Heart right ventricle (tissue), 16 donors: ENCODE data around the gene TMEM167B. TPM values are rescaled to one million over a fixed set of nuclear protein-coding genes. Genes with fewer than 3 reads are reported as not detected.
"Not testable (repeated sequence)": the region's sequence is repeated elsewhere in the genome, so short reads cannot be mapped to it uniquely, and the experiment has no call there.

Source experiments
- ATAC-seq, 8 donors: fragments of 200-7000 bp; cut with Tn5 transposase; one replicate each; pipeline ENCODE4 v1.9.1; 2020; ENCODE audit warnings: mild to moderate bottlenecking in 8 of 8, moderate library complexity in 8 of 8, moderate number of reproducible peaks in 1 of 8
- DNase-seq, 2 donors: peaks; one replicate each; pipeline ENCODE4 v3.0.0-alpha.2; 2020
- H3K27ac ChIP-seq, 10 donors: fragments of 200-600 bp; sonication (generic) in 2 of 10; one replicate each; pipeline versions ENCODE4 v1.5.0 to v1.8.0; 2020 to 2022; ENCODE audit warnings: mild to moderate bottlenecking in 3 of 10
- H3K27me3 ChIP-seq, 7 donors: fragments of 200-600 bp; one replicate each; pipeline ENCODE4 v1.8.0; 2021 to 2022; ENCODE audit warnings: mild to moderate bottlenecking in 2 of 7
- H3K36me3 ChIP-seq, 9 donors: fragments of 200-600 bp; sonication (generic) in 1 of 9; one replicate each; pipeline versions ENCODE4 v1.5.0 to v1.8.0; 2020 to 2022; ENCODE audit warnings: mild to moderate bottlenecking in 2 of 9
- H3K4me1 ChIP-seq, 9 donors: fragments of 200-600 bp; sonication (generic) in 1 of 9; one replicate each; pipeline versions ENCODE4 v1.5.0 to v1.8.0; 2020 to 2022; ENCODE audit warnings: mild to moderate bottlenecking in 4 of 9
- H3K4me3 ChIP-seq, 10 donors: fragments of 200-600 bp; sonication (generic) in 2 of 10; one replicate each; pipeline versions ENCODE4 v1.5.0 to v1.8.0; 2020 to 2022; ENCODE audit warnings: mild to moderate bottlenecking in 7 of 10, moderate library complexity in 2 of 10
- H3K9me3 ChIP-seq, 11 donors: fragments of 200-600 bp in 10 of 11; sonication (generic) in 2 of 11; one replicate each; pipeline versions ENCODE4 v1.5.0 to v1.8.0; 2013 to 2022; ENCODE audit warnings: mild to moderate bottlenecking in 2 of 11, control low read depth in 1 of 11, moderate library complexity in 1 of 11
- WGBS, 2 donors: extraction: QIAGEN DNeasy Blood & Tissue Kit; methylation state at CpG; one replicate each; pipeline ENCODE4 v1.1.7; 2013; ENCODE audit warnings: inconsistent platforms in 1 of 2; 5-methylcytosine and 5-hydroxymethylcytosine counted together
- intact Hi-C, 10 donors: fragments of 100-400 bp; cut with DNase I; formaldehyde crosslinking; loops; one replicate each; pipeline versions ENCODE4 v1.11.1 to v1.14.2; 2022
- polyA plus RNA-seq, 2 donors: library from polyadenylated mRNA; stranded (reverse); fragments of 200-250 nt; gene quantifications; one replicate each; pipeline ENCODE4 v1.2.3, GENCODE V29; 2013
- total RNA-seq, 10 donors: library from RNA; stranded (reverse); fragmentation: NEBNext Ultra II Directional in 3 of 10; extraction: Animal tissue kit (Norgen Biotek cat#: 25700) in 3 of 10; gene quantifications; one replicate each; pipeline versions ENCODE4 v1.2.1 to v1.2.4, GENCODE V29; 2021 to 2023
- TF ChIP-seq, protein P1 (sequence below), 9 donors: fragments of 200-600 bp; sonication (generic) in 2 of 9; IDR thresholded peaks; one replicate each; pipeline versions ENCODE4 v1.5.0 to v1.8.0; 2021 to 2022; ENCODE audit warnings: antibody characterized with exemption in 9 of 9, mild to moderate bottlenecking in 5 of 9, moderate library complexity in 1 of 9
- donor health status: Arrhythmogenic right ventricular cardiomyopathy.
- donor health status: ischemic (EF 13 %, LVEDD 7.1; RV severe dilation, severe dysfunction).
- donor health status: healthy with polysubstance abuse.
- donor health status: DM: no; HTN: yes; CAD: no.
- donor health status: DM: no; HTN: no; CAD: no.
- donor health status: ischemic (EF 25% LVEDD 6.9; RV normal size, moderate dysfunction).
- donor health status: ischemic (EF 25% LVEDD 5.7; RV mildly dilated, moderate dysfunction).
- donor health status: healthy.
- donor health status: DM: yes; HTN: yes; CAD: no.
- donor health status: Ischemic cardiomyopathy.
- donor health status: ischemic (EF 35%, LVEDD 5.7; RV mildly dilated, moderate dysfunction).
- donor health status: nonischemic (EF 11% LVEDD 7.7; RV severe dilation, severe dysfunction).
- donor health status: DM: yes; HTN: yes; CAD: no.
- donor health status: PGD.
- donor health status: ischemic (EF 29% LVEDD 5.4; RV normal size, mild dysfunction).
- donor health status: nonischemic (EF 23%, LVEDD 6.1; RV moderate dilation, normal function).

TMEM167B gene
- total and polyA plus RNA-seq, 12 donors = 12.0 to 52.9 (median 40.5) TPM

DNA sequence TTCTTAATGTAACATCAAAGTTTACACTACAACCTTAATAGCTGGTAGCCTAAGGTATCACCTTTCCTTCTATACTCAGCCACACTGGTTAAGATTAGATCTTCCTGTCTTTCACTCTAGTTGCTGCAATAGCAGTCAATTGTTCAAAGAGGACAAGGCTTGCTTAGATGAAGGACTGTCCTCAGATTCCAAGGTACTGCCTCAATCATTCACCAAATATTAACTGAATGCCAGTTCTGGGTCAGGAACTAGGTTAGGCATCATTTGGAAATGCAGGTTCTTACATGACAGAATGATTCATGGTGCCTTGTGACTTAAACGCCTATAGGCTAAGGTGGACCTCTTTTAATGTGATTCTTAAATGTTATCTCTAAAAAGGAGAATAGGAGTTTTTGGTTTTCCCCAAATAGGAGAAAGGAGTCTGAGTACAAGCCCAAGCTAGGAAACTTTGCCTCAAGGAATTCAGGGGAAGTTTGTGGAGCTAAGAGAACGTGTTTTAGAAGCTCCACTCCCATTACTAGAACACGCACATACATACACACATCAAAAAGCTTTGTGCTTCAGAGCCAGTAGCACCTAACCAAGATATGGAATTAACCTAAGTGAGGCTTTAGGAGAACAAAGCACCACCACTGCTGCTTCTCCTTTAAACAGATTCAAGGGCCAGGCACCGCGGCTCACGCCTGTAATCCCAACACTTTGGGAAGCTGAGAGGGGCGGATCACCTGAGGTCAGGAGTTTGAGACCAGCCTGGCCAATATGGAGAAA is 40.2 kb upstream of the TMEM167B start:
- no peak for DNase-seq
- WGBS, 2 donors = 88 to 93% methylated on average over 7 of the region's 7 CpGs
- TF ChIP-seq, protein P1, sequence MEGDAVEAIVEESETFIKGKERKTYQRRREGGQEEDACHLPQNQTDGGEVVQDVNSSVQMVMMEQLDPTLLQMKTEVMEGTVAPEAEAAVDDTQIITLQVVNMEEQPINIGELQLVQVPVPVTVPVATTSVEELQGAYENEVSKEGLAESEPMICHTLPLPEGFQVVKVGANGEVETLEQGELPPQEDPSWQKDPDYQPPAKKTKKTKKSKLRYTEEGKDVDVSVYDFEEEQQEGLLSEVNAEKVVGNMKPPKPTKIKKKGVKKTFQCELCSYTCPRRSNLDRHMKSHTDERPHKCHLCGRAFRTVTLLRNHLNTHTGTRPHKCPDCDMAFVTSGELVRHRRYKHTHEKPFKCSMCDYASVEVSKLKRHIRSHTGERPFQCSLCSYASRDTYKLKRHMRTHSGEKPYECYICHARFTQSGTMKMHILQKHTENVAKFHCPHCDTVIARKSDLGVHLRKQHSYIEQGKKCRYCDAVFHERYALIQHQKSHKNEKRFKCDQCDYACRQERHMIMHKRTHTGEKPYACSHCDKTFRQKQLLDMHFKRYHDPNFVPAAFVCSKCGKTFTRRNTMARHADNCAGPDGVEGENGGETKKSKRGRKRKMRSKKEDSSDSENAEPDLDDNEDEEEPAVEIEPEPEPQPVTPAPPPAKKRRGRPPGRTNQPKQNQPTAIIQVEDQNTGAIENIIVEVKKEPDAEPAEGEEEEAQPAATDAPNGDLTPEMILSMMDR (IDR thresholded peaks at IDR 0.05) = no peak

GRCh38 chr1:109052145-109052544 is 38.4 kb upstream of the TMEM167B start:
- H3K36me3 ChIP-seq, DNase-seq, H3K27ac ChIP-seq, H3K9me3 ChIP-seq, H3K27me3 ChIP-seq, H3K4me3 ChIP-seq, intact Hi-C loops, ATAC-seq, H3K4me1 ChIP-seq: not testable (repeated sequence)
- WGBS, 2 donors = 93 to 97% methylated on average over 3 of the region's 3 CpGs

More for the DNA sequence above, 40.2 kb upstream of the TMEM167B start:
- Histone ChIP-seq H3K4me1 (no peaks in the 10 kb centered on the region), H3K36me3 (no peaks in the 10 kb centered on the region), H3K4me3 (no peak overlapping the region), H3K27ac (no peak overlapping the region), H3K9me3 (no peaks in the 10 kb centered on the region), H3K27me3 (no peaks in the 10 kb centered on the region)
- intact Hi-C loops = no loop called here
- ATAC-seq = no peak

- Histone ChIP-seq H3K27ac (no peak overlapping the region), H3K36me3 (no peaks in the 10 kb centered on the region), H3K4me3 (no peak overlapping the region), H3K27me3 (no peaks in the 10 kb centered on the region), H3K9me3 (no peaks in the 10 kb centered on the region), H3K4me1 (peaks cover 0 to 3% (median 0%) of the 10 kb centered on the region in 9 donors)
- ATAC-seq (no peak), DNase-seq (no peak)
- 90 to 91% methylated on average over 3 of the region's 3 CpGs for WGBS, 2 donors
- intact Hi-C loops = no loop called here
- TF ChIP-seq, protein P1 (IDR thresholded peaks at IDR 0.05) = no peak
These were observed 34.5 kb upstream of the TMEM167B start for GRCh38 chr1:109056064-109056463.

- intact Hi-C loops = no loop called here
- TF ChIP-seq, protein P1 (IDR thresholded peaks at IDR 0.05) = no peak
These were observed 31.5 kb upstream of the TMEM167B start for GRCh38 chr1:109059026-109059425.

DNA sequence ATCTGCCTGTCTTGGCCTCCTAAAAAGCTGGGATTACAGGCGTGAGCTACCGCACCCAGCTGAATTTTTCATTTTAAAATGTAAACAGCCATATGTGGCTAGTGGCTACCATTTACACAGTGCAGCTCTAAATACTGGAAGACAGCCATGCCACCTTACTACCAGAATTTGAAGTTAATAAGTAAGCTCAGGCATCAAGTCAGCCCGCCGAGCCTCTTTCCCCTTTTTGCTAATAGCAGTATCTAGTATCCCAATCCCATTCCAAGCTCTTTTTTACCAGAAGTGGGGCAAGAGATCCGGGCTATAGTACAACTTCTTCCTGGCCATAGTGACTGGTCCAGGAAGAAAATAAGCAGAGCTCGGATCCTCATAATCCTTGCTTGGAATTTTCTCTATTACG is 29.9 kb upstream of the TMEM167B start:
- peaks cover 0 to 37% (median 17%) of the 10 kb centered on the region in 9 donors for H3K36me3 ChIP-seq
- no peaks in the 10 kb centered on the region for H3K9me3 ChIP-seq
- H3K27ac ChIP-seq = no peak overlapping the region
- no peak overlapping the region for H3K4me3 ChIP-seq
- no peaks in the 10 kb centered on the region for H3K27me3 ChIP-seq
- intact Hi-C loops = no loop called here
- H3K4me1 ChIP-seq = peaks cover 0 to 7% (median 0%) of the 10 kb centered on the region in 9 donors
- TF ChIP-seq, protein P1 (IDR thresholded peaks at IDR 0.05) = no peak
- 86 to 92% methylated on average over 7 of the region's 7 CpGs for WGBS, 2 donors
- DNase-seq (no peak), ATAC-seq (no peak)

More at GRCh38 chr1:109059026-109059425, 31.5 kb upstream of the TMEM167B start:
- Histone ChIP-seq H3K4me3 (no peak overlapping the region), H3K36me3 (peaks cover 0 to 20% (median 4%) of the 10 kb centered on the region in 9 donors), H3K27ac (no peak overlapping the region), H3K4me1 (peaks cover 0 to 7% (median 0%) of the 10 kb centered on the region in 9 donors), H3K27me3 (no peaks in the 10 kb centered on the region), H3K9me3 (no peaks in the 10 kb centered on the region)
- no peak for ATAC-seq
- DNase-seq = no peak
